GM19023 (cell line): ENCODE data around the gene SLC16A12.
"Not testable (repeated sequence)": the region's sequence is repeated elsewhere in the genome, so short reads cannot be mapped to it uniquely, and the experiment has no call there.

Experiments
- ATAC-seq: cut with Tn5 transposase; IDR thresholded peaks from one replicate; pipeline ENCODE4 v1.9.1; 2021; ENCODE audit warnings: mild to moderate bottlenecking, moderate library complexity; ENCODE audit not compliant: unreplicated experiment

Gene SLC16A12

GRCh38 chr10:89548673-89549072 is 13.3 kb upstream of the SLC16A12 start:
- ATAC-seq, result no peak

GRCh38 chr10:89547853-89548513 is 12.6 kb upstream of the SLC16A12 start:
- ATAC-seq, result no peak

DNA sequence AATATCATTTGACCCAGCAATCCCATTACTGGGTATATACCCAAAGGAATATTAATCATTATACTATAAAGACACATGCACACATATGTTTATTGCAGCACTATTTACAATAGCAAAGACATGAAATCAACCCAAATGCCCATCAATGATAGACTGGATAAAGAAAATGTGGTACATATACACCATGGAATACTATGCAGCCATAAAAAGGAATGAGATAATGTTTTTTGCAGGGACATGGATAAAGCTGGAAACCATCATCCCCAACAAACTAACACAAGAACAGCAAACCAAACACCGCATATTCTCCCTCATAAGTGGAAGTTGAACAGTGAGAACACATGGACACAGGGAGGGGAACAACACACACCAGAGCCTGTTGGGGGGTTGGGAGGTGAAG is 11.3 kb upstream of the SLC16A12 start:
- not testable (repeated sequence) for ATAC-seq

DNA sequence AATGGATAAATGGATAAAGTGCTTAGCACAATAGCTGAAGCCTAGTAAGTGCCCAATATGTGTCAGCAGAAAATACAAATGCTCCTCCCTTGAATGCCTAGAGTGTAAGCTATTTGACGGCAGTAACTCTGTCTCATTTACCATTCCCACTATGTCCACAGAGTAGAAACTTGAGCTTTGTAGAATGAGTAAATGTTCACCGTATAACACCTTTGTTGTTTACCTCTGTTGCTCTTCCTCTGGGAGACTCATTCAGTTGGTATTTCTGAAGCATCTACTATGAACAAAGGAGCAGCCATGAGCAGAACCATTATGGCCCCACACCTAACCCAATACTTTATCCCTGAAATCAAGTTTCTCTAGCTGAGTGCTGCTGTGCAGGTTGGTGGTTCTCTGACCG is 8.4 kb upstream of the SLC16A12 start:
- ATAC-seq, result no peak

- no peak for ATAC-seq
These were observed 5.1 kb upstream of the SLC16A12 start for GRCh38 chr10:89540420-89540949.

GRCh38 chr10:89537364-89537763 is 2.0 kb upstream of the SLC16A12 start:
- no peak for ATAC-seq

DNA sequence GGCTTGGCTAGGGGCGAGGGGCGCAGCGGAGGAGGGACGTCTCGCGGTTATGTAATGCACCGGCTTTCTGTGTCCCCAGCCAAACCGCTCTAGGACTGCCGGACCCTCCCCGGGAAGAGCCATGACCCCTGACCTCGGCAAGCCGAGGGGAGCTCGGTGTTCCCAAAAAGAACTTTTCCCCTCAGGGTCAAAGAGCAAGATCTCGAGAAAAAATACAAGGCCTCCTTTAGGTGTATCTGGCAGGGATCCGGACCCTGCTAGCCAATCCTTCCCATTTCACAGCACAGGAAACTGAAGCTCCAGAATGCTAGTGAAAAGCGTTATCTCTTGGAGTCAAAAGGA is 590 bp upstream of the SLC16A12 start:
- ATAC-seq, result no peak

DNA sequence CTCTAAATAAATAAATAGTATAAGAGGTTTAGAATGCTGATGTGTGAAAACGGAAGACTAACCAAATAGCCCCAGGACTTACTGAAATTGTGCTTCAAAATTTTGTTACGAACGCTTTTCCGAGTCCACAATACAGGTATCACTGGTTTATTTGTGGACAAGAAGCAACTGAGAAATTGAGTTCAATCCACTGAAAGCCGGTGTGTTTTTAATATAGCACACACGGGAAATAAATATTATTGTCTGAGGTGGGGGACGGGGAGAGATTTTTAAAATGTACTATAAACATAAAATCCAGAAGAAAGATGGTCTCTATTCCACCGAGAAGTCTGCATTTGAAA is 598 bp downstream of the SLC16A12 start:
- ATAC-seq, result no peak

- no peak for ATAC-seq
These were observed 2.9 kb downstream of the SLC16A12 start for GRCh38 chr10:89532476-89532875.

DNA sequence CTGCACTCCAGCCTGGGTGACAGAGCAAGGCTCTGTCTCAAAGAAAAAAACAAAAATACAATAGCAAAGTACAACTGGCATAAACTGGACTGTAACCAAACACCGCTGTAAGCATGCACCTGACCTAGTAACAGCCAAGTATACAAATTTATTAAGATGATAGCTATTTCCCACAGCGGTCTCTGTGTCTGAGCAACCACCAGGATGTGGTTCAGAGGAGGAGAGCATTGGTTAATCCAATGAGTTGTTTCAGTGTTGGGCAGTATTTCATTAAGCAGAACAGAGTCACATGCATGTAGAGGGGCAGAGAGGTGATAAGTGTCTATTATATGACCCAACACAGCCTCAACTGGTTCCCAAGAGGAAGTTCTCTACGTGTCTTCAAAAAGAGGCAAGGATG is 4.0 kb downstream of the SLC16A12 start:
- ATAC-seq, result no peak

DNA sequence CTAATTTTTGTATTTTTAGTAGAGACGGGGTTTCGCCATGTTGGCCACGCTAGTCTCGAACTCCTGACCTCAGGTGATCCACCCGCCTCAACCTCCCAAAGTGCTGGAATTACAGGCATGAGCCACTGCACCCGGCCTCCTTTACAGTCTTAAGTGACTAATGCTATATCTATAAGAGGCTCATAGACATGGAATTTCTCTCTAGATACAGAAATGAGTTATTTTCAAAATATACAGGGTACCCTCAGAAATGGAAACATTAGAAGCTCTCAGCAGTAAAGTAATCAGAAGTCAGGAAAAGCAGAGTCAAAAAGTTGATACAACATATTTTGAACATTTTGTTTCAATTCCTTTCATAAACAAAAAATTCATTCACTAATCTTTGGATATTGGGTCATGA is 5.7 kb downstream of the SLC16A12 start:
- not testable (repeated sequence) for ATAC-seq

- ATAC-seq, result no peak
These were observed 9.0 kb downstream of the SLC16A12 start for GRCh38 chr10:89526358-89526757.

DNA sequence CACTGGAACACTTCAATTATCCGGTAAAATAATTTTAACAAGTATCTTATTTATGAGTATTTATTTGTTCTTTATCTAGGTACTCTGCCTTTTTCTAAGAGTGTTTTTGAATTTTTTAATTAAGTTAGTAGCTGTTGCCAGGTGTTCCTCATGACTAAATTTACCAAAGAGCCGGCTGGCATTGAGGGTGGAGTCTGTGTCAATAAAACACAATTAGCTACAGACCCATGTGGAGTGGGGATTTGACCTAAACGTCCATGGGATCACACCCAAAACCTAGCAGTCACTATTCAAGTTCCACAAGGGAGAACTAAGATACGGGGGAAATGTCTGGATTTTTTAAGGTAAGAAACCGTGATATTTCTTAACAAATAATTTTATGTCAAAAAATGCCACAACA is 9.8 kb downstream of the SLC16A12 start:
- ATAC-seq, result no peak

GRCh38 chr10:89524279-89524678 is 11.1 kb downstream of the SLC16A12 start:
- no peak for ATAC-seq

DNA sequence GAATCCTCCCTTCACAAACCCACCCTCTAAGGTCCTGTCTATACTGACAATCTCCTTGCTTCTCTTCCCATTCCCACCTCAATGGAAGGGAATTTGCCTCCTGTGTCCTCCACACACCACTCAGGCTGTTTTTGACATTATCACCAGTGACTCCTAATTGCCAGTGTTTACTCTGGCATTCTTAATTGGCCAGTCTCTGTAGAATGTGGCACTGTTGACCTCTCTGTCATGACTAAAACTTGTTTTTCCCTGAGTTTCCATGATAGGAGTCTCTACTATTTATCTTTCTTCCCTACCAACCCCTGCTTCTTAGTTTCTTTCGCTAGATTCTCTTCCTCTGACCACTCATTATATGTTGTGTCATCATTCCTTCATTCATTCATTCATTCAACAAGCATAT is 12.1 kb downstream of the SLC16A12 start:
- ATAC-seq, result no peak

DNA sequence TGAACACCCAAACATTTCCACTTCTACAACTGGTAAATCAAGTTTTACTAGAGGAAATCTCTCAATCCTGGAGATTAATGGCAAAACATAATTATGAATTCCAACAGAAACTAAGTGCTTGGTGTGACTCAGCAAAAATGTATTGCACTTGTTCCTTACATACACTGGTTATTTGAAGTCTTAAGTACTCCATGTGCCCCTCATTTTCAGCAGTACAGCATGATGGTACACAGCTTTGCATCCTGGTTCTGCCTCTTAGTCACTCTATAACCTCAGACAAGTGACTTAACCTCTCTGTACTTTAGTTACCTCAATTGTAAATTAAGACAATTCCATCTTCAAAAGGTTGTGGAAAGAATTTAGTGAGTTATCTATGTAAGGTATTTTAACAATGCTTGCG is 12.9 kb downstream of the SLC16A12 start:
- ATAC-seq, result no peak

DNA sequence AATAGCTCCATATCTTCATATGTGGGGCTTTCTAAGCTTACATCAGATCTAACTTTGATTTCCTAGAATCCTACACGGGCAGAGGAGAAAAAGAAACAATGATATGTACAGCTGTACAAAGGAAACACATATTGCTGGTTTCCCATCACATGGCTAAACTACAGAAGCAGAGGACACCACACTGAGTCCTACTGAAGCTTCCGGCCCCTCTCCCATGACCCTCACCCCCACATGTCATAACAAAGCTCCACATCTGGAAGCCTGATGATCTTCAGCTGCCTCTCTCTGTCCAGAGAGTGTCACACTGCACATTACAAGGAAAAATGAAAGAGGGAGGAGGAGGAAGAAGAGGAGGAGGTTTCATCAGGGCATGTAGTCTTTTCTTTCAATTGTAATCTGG is 14.0 kb downstream of the SLC16A12 start:
- no peak for ATAC-seq

GRCh38 chr10:89520706-89521105 is 14.7 kb downstream of the SLC16A12 start:
- ATAC-seq, result no peak

- ATAC-seq, result no peak
These were observed 16.2 kb downstream of the SLC16A12 start for GRCh38 chr10:89518876-89519842.

DNA sequence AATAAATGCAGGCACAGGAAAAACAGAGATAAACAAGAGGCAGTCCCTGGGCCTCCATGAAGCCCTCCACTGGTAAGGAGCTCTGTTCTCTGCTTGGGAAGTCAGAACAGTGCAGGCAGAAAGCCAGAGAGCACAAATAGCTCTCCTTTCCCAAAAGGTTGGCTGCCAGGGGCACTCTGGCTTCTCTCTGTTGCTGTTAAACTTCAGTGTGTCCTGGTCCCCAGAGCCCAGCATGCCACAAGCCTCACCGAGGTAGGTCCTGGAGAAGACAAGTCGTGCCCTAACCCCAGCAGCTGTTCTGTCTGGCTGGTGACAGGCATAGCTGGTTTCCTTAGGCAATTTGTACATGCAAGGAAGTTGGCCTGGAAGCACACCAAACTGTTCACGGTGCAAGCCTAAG is 17.3 kb downstream of the SLC16A12 start:
- ATAC-seq, result no peak

- ATAC-seq, result no peak
These were observed 19.1 kb downstream of the SLC16A12 start for GRCh38 chr10:89516149-89516832.
